ENCODE measurements around the gene TROAP. TPM values are rescaled to one million over a fixed set of nuclear protein-coding genes. Genes with fewer than 3 reads are reported as not detected.
A peak's percentile ranks its signal among the peaks of the same experiment; 100 is the strongest.

The TROAP gene
- total and polyA plus RNA-seq, 4 donors = 0.97 to 17.5 (median 2.0) TPM; not detected in 1

DNA sequence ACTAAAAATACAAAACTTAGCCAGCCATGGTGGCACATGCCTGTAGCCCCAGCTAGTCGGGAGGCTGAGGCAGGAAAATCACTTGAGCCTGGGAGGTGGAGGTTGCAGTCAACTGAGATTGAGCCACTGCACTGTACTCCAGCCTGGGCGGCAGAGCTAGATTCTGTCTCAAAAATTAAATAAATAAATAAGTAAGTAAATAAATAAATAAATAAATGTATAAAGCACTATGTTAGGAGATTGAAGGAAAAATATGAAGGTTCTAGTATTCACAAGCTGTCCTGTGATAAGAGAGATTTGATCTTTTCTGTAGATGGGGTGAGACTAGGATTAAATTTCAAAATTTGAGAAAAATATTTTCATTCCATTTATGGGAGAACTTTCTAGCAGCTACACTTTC is 29.3 kb downstream of the TROAP start (continued):
- TF ChIP-seq, protein P1, sequence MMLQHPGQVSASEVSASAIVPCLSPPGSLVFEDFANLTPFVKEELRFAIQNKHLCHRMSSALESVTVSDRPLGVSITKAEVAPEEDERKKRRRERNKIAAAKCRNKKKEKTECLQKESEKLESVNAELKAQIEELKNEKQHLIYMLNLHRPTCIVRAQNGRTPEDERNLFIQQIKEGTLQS (IDR thresholded peaks at IDR 0.05) = no peak

DNA sequence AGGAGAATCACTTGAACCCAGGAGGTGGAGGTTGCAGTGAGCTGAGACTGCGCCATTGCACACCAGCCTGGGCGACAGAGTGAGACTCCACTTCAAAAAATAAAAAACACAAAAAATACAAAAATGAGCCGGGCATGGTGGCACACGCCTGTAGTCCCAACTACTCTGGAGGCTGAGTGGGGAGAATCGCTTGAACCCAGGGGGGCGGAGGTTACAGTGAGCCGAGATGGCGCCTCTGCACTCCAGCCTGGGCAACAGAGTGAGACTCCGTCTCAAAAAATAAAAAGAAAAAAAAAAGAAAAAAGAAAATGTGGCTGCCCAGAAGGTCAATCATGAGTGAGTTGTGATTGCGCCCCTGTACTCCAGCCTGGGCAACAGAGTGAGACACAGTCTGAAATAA is 32.9 kb downstream of the TROAP start:
- Histone ChIP-seq H3K4me1 (ENCODE audit: control insufficient read depth in 4 of 4, insufficient read depth in 4 of 4, low read length in 3 of 4) (peaks cover 0 to 7% (median under 1%) of the 10 kb centered on the region in 4 donors), H3K36me3 (ENCODE audit: control insufficient read depth in 4 of 4, insufficient read depth in 3 of 4, low read depth in 1 of 4, low read length in 3 of 4) (peaks cover 1 to 6% (median 3%) of the 10 kb centered on the region in 4 donors), H3K9me3 (ENCODE audit: control insufficient read depth in 4 of 4, low read length in 3 of 4) (no peaks in the 10 kb centered on the region), H3K9ac (ENCODE audit: low read depth in 1 of 2, low read length in 2 of 2) (no peak overlapping the region), H3K27ac (ENCODE audit: low read depth in 1 of 2, low read length in 2 of 2) (no peak overlapping the region), H3K4me3 (ENCODE audit: low read depth in 1 of 3, low read length in 3 of 3) (no peak overlapping the region), H3K27me3 (ENCODE audit: control insufficient read depth in 4 of 4, insufficient read depth in 4 of 4, low read length in 3 of 4) (no peaks in the 10 kb centered on the region)
- TF ChIP-seq, protein P2, sequence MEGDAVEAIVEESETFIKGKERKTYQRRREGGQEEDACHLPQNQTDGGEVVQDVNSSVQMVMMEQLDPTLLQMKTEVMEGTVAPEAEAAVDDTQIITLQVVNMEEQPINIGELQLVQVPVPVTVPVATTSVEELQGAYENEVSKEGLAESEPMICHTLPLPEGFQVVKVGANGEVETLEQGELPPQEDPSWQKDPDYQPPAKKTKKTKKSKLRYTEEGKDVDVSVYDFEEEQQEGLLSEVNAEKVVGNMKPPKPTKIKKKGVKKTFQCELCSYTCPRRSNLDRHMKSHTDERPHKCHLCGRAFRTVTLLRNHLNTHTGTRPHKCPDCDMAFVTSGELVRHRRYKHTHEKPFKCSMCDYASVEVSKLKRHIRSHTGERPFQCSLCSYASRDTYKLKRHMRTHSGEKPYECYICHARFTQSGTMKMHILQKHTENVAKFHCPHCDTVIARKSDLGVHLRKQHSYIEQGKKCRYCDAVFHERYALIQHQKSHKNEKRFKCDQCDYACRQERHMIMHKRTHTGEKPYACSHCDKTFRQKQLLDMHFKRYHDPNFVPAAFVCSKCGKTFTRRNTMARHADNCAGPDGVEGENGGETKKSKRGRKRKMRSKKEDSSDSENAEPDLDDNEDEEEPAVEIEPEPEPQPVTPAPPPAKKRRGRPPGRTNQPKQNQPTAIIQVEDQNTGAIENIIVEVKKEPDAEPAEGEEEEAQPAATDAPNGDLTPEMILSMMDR (IDR thresholded peaks at IDR 0.05; ENCODE audit: low read depth, low read length, missing input control) = no peak
- WGBS = 96% methylated on average over 10 of the region's 10 CpGs
- no peak for DNase-seq (ENCODE audit: low spot score)

DNA sequence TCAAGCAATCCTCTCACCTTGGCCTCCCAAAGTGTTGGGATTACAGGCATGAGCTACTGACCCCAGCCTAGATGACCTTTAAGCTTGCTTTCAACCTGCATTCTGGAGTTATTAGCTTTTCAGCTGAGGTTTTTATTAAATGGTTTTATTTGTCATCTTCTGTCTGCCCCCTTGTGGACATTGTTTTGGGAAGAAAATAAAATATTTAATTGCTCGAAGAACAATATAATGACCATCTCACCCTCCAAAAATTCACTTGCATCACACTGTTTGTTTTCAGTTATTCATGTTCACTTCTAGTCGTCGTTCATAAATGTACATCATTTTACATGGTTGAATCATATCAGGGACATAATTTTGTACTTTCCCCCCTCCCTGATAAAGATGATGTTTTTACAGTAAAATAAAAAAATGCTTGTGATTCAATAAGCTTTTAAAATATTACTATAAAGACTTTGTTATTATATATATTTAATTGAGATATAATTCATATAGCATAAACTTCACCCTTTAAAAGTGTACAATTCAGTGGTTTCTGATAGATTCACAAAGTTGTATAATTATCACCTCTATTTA is 34.1 kb downstream of the TROAP start:
- Histone ChIP-seq H3K36me3 (ENCODE audit: control insufficient read depth in 4 of 4, insufficient read depth in 3 of 4, low read depth in 1 of 4, low read length in 3 of 4) (peaks cover 0 to 2% (median 0%) of the 10 kb centered on the region in 4 donors), H3K27ac (ENCODE audit: low read depth in 1 of 2, low read length in 2 of 2) (no peak overlapping the region), H3K9me3 (ENCODE audit: control insufficient read depth in 4 of 4, low read length in 3 of 4) (no peaks in the 10 kb centered on the region), H3K4me3 (ENCODE audit: low read depth in 1 of 3, low read length in 3 of 3) (no peak overlapping the region), H3K4me1 (ENCODE audit: control insufficient read depth in 4 of 4, insufficient read depth in 4 of 4, low read length in 3 of 4) (peaks cover 0 to 7% (median under 1%) of the 10 kb centered on the region in 4 donors), H3K27me3 (ENCODE audit: control insufficient read depth in 4 of 4, insufficient read depth in 4 of 4, low read length in 3 of 4) (no peaks in the 10 kb centered on the region), H3K9ac (ENCODE audit: low read depth in 1 of 2, low read length in 2 of 2) (no peak overlapping the region)
- TF ChIP-seq, protein P3, sequence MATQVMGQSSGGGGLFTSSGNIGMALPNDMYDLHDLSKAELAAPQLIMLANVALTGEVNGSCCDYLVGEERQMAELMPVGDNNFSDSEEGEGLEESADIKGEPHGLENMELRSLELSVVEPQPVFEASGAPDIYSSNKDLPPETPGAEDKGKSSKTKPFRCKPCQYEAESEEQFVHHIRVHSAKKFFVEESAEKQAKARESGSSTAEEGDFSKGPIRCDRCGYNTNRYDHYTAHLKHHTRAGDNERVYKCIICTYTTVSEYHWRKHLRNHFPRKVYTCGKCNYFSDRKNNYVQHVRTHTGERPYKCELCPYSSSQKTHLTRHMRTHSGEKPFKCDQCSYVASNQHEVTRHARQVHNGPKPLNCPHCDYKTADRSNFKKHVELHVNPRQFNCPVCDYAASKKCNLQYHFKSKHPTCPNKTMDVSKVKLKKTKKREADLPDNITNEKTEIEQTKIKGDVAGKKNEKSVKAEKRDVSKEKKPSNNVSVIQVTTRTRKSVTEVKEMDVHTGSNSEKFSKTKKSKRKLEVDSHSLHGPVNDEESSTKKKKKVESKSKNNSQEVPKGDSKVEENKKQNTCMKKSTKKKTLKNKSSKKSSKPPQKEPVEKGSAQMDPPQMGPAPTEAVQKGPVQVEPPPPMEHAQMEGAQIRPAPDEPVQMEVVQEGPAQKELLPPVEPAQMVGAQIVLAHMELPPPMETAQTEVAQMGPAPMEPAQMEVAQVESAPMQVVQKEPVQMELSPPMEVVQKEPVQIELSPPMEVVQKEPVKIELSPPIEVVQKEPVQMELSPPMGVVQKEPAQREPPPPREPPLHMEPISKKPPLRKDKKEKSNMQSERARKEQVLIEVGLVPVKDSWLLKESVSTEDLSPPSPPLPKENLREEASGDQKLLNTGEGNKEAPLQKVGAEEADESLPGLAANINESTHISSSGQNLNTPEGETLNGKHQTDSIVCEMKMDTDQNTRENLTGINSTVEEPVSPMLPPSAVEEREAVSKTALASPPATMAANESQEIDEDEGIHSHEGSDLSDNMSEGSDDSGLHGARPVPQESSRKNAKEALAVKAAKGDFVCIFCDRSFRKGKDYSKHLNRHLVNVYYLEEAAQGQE (IDR thresholded peaks at IDR 0.05) = no peak
- TF ChIP-seq RAD21 (IDR thresholded peaks at IDR 0.05) = peak; percentile 67 to 72
- TF ChIP-seq, protein P2 (IDR thresholded peaks at IDR 0.05; ENCODE audit: low read depth, low read length, missing input control) = peak; percentile 43
- TF ChIP-seq JUND (IDR thresholded peaks at IDR 0.05) = no peak
- WGBS = 11% methylated on average over 3 of the region's 3 CpGs
- DNase-seq (ENCODE audit: low spot score) = no peak

Measured in liver (tissue), 9 donors.